ENCODE data around the gene SLC18B1. TPM values are rescaled to one million over a fixed set of nuclear protein-coding genes. Genes with fewer than 3 reads are reported as not detected.
A peak's percentile ranks its signal among the peaks of the same experiment; 100 is the strongest.

Gene SLC18B1
- total and polyA plus RNA-seq, 2 of the 13 experiments (the other 11 are each of a cell fraction or from before 2014, with no cell fraction given) = 11.4 to 13.8 TPM

DNA sequence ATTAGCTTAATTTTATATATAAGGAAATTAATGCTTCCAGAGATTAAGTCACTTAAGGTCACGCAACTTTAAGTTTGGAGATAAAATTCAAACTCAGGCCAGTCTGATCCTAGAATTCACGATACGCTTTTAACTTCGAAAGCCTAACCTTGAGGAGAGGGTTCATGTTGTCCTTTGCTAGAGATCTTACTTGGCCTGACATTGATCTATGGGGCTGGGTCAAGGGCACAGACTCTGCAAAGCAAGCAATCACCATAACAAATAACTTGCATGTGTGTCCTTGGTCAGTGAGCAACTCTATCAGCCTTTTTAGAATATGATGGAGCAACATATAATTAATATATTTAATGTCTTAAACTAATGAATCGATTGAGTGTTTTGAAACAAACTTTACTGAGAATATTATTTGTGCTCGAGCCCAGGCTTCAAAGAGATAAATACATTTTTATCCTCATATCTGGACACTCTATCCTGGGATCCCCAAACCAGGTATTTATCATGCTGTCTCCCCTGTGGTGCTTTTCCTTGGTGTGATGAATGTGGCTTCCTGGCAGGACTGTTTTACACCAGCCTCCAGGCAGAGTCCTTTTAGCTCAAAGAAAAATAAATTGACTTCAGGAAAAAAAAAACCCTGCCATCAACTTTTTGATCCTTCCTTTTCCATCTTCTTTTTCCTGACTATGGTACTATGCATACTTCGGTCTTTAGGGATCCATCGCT, 45.0 kb upstream of the SLC18B1 start (continued):
- TF ChIP-seq CAMTA2 (CRISPR knock-in tag; IDR thresholded peaks at IDR 0.05; ENCODE audit: borderline replicate concordance) (no peak), PAWR (CRISPR knock-in tag; IDR thresholded peaks at IDR 0.05; ENCODE audit: borderline replicate concordance) (no peak), HHEX (CRISPR knock-in tag; IDR thresholded peaks at IDR 0.05) (peak; percentile 76; the same call in 1 of the 2 replicates), RFX1 (IDR thresholded peaks at IDR 0.05) (no peak), ZNF747 (CRISPR knock-in tag; IDR thresholded peaks at IDR 0.05; ENCODE audit: borderline replicate concordance) (no peak), ZNF484 (CRISPR knock-in tag; IDR thresholded peaks at IDR 0.05; ENCODE audit: borderline replicate concordance, low read depth) (no peak), ONECUT2 (CRISPR knock-in tag; IDR thresholded peaks at IDR 0.05) (peak; percentile 62; the same call in 1 of the 2 replicates), MTA3 (CRISPR knock-in tag; IDR thresholded peaks at IDR 0.05) (no peak), TBL1XR1 (IDR thresholded peaks at IDR 0.05; ENCODE audit: borderline replicate concordance, low read length, partially characterized antibody) (peak; percentile 100), EED (CRISPR knock-in tag; IDR thresholded peaks at IDR 0.05) (no peak), ZNF891 (CRISPR knock-in tag; IDR thresholded peaks at IDR 0.05) (no peak), MED1 (CRISPR knock-in tag; IDR thresholded peaks at IDR 0.05) (0 out of 2 replicates have a peak, but pooled peaks have one; percentile 17), HMG20A (CRISPR knock-in tag; IDR thresholded peaks at IDR 0.05; ENCODE audit: borderline replicate concordance) (peak; percentile 77; the same call in 1 of the 2 replicates), NCOA2 (CRISPR knock-in tag; IDR thresholded peaks at IDR 0.05) (0 out of 2 replicates have a peak, but pooled peaks have one; percentile 48), NCOA5 (CRISPR knock-in tag; IDR thresholded peaks at IDR 0.05) (no peak), GATAD2A (CRISPR knock-in tag; IDR thresholded peaks at IDR 0.05) (peak; percentile 79), POLR2A (IDR thresholded peaks at IDR 0.05; ENCODE audit: insufficient read depth in 1 of 2, low read depth in 2 of 2, low read length in 2 of 2) (no peak), RARG (CRISPR knock-in tag; IDR thresholded peaks at IDR 0.05; ENCODE audit: low read depth) (no peak), ZNF232 (CRISPR knock-in tag; IDR thresholded peaks at IDR 0.05; ENCODE audit: borderline replicate concordance) (no peak), ZNF670 (CRISPR knock-in tag; IDR thresholded peaks at IDR 0.05; ENCODE audit: borderline replicate concordance) (no peak), MIXL1 (CRISPR knock-in tag; IDR thresholded peaks at IDR 0.05) (peak; percentile 83)
- TF ChIP-seq, protein P1, sequence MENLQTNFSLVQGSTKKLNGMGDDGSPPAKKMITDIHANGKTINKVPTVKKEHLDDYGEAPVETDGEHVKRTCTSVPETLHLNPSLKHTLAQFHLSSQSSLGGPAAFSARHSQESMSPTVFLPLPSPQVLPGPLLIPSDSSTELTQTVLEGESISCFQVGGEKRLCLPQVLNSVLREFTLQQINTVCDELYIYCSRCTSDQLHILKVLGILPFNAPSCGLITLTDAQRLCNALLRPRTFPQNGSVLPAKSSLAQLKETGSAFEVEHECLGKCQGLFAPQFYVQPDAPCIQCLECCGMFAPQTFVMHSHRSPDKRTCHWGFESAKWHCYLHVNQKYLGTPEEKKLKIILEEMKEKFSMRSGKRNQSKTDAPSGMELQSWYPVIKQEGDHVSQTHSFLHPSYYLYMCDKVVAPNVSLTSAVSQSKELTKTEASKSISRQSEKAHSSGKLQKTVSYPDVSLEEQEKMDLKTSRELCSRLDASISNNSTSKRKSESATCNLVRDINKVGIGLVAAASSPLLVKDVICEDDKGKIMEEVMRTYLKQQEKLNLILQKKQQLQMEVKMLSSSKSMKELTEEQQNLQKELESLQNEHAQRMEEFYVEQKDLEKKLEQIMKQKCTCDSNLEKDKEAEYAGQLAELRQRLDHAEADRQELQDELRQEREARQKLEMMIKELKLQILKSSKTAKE (CRISPR knock-in tag; IDR thresholded peaks at IDR 0.05; ENCODE audit: borderline replicate concordance) = peak; percentile 85
- TF ChIP-seq, protein P2, sequence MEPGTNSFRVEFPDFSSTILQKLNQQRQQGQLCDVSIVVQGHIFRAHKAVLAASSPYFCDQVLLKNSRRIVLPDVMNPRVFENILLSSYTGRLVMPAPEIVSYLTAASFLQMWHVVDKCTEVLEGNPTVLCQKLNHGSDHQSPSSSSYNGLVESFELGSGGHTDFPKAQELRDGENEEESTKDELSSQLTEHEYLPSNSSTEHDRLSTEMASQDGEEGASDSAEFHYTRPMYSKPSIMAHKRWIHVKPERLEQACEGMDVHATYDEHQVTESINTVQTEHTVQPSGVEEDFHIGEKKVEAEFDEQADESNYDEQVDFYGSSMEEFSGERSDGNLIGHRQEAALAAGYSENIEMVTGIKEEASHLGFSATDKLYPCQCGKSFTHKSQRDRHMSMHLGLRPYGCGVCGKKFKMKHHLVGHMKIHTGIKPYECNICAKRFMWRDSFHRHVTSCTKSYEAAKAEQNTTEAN (CRISPR knock-in tag; conservative IDR thresholded peaks at IDR 0.05) = no peak
- TF ChIP-seq, protein P3, sequence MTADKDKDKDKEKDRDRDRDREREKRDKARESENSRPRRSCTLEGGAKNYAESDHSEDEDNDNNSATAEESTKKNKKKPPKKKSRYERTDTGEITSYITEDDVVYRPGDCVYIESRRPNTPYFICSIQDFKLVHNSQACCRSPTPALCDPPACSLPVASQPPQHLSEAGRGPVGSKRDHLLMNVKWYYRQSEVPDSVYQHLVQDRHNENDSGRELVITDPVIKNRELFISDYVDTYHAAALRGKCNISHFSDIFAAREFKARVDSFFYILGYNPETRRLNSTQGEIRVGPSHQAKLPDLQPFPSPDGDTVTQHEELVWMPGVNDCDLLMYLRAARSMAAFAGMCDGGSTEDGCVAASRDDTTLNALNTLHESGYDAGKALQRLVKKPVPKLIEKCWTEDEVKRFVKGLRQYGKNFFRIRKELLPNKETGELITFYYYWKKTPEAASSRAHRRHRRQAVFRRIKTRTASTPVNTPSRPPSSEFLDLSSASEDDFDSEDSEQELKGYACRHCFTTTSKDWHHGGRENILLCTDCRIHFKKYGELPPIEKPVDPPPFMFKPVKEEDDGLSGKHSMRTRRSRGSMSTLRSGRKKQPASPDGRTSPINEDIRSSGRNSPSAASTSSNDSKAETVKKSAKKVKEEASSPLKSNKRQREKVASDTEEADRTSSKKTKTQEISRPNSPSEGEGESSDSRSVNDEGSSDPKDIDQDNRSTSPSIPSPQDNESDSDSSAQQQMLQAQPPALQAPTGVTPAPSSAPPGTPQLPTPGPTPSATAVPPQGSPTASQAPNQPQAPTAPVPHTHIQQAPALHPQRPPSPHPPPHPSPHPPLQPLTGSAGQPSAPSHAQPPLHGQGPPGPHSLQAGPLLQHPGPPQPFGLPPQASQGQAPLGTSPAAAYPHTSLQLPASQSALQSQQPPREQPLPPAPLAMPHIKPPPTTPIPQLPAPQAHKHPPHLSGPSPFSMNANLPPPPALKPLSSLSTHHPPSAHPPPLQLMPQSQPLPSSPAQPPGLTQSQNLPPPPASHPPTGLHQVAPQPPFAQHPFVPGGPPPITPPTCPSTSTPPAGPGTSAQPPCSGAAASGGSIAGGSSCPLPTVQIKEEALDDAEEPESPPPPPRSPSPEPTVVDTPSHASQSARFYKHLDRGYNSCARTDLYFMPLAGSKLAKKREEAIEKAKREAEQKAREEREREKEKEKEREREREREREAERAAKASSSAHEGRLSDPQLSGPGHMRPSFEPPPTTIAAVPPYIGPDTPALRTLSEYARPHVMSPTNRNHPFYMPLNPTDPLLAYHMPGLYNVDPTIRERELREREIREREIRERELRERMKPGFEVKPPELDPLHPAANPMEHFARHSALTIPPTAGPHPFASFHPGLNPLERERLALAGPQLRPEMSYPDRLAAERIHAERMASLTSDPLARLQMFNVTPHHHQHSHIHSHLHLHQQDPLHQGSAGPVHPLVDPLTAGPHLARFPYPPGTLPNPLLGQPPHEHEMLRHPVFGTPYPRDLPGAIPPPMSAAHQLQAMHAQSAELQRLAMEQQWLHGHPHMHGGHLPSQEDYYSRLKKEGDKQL (CRISPR knock-in tag; IDR thresholded peaks at IDR 0.05; ENCODE audit: low read depth) = peak; percentile 42; the same call in 1 of the 2 replicates

Data from HepG2 (cell line).